HT-29 (cell line): ENCODE data around the gene WWOX. TPM values are rescaled to one million over a fixed set of nuclear protein-coding genes. Genes with fewer than 3 reads are reported as not detected.
"Not testable (repeated sequence)": the region's sequence is repeated elsewhere in the genome, so short reads cannot be mapped to it uniquely, and the experiment has no call there.

Experiments used
- DNase-seq: peaks from one replicate; pipeline ENCODE4 v3.0.0-alpha.2; 2015; ENCODE audit warnings: low spot score
- total RNA-seq: library from RNA; depleted of rRNA; stranded (reverse); fragments of >200 nt; shearing (Covaris generic); gene quantifications from 2 replicates; pipeline ENCODE4 v1.2.3, GENCODE V29; 2014

WWOX gene
- total RNA-seq, 1 experiment from 2014 or later: 27.3 TPM

GRCh38 chr16:79049040-79049439 is 949.6 kb downstream of the WWOX start:
- no peak for DNase-seq

- DNase-seq: no peak
Measured at GRCh38 chr16:79050063-79050462, 950.6 kb downstream of the WWOX start.

- no peak for DNase-seq
Measured at GRCh38 chr16:79051313-79051712, 951.9 kb downstream of the WWOX start.

GRCh38 chr16:79052198-79052597 is 952.7 kb downstream of the WWOX start:
- DNase-seq: not testable (repeated sequence)

GRCh38 chr16:79053577-79053976 is 954.1 kb downstream of the WWOX start:
- DNase-seq: no peak

GRCh38 chr16:79054211-79054984 is 954.9 kb downstream of the WWOX start:
- no peak for DNase-seq

GRCh38 chr16:79055251-79055970 is 956.0 kb downstream of the WWOX start:
- DNase-seq: no peak

GRCh38 chr16:79061181-79061580 is 961.7 kb downstream of the WWOX start:
- DNase-seq: no peak

- DNase-seq: no peak
Measured at GRCh38 chr16:79062336-79062735, 962.9 kb downstream of the WWOX start.

- no peak for DNase-seq
Measured at GRCh38 chr16:79062821-79063220, 963.4 kb downstream of the WWOX start.

GRCh38 chr16:79064256-79064972 is 965.0 kb downstream of the WWOX start:
- DNase-seq: no peak

- no peak for DNase-seq
Measured at GRCh38 chr16:79066561-79066960, 967.1 kb downstream of the WWOX start.

- DNase-seq: no peak
Measured at GRCh38 chr16:79067600-79067999, 968.1 kb downstream of the WWOX start.

- no peak for DNase-seq
Measured at GRCh38 chr16:79069121-79069520, 969.7 kb downstream of the WWOX start.

- no peak for DNase-seq
Measured at GRCh38 chr16:79069633-79070032, 970.2 kb downstream of the WWOX start.

GRCh38 chr16:79071424-79071823 is 972.0 kb downstream of the WWOX start:
- no peak for DNase-seq

GRCh38 chr16:79072517-79072916 is 973.1 kb downstream of the WWOX start:
- no peak for DNase-seq

- DNase-seq: no peak
Measured at GRCh38 chr16:79073566-79073965, 974.1 kb downstream of the WWOX start.

- DNase-seq: no peak
Measured at GRCh38 chr16:79074541-79074940, 975.1 kb downstream of the WWOX start.

- DNase-seq: no peak
Measured at GRCh38 chr16:79074951-79075350, 975.5 kb downstream of the WWOX start.

- DNase-seq: no peak
Measured at GRCh38 chr16:79076047-79076767, 976.8 kb downstream of the WWOX start.

- no peak for DNase-seq
Measured at GRCh38 chr16:79077346-79077745, 977.9 kb downstream of the WWOX start.
